Muscle of leg (tissue), 11 donors: ENCODE measurements around the gene SLC6A19. TPM values are rescaled to one million over a fixed set of nuclear protein-coding genes. Genes with fewer than 3 reads are reported as not detected.

Source experiments
- DNase-seq: peaks from one replicate; pipeline ENCODE4 v3.0.0; 2013
- H3K27ac ChIP-seq: one replicate; pipeline ENCODE4 v1.5.1; 2013; ENCODE audit warnings: mild to moderate bottlenecking, low read length, control low read depth
- H3K27me3 ChIP-seq: one replicate; pipeline ENCODE4 v1.6.1; 2013; ENCODE audit warnings: low read length; ENCODE audit not compliant: control insufficient read depth, insufficient read depth
- H3K36me3 ChIP-seq: one replicate; pipeline ENCODE4 v1.6.1; 2013; ENCODE audit warnings: low read length; ENCODE audit not compliant: control insufficient read depth, insufficient read depth
- H3K4me1 ChIP-seq: one replicate; pipeline ENCODE4 v1.6.1; 2013; ENCODE audit warnings: low read length; ENCODE audit not compliant: control insufficient read depth, insufficient read depth
- H3K4me3 ChIP-seq: one replicate; pipeline ENCODE4 v1.5.1; 2013; ENCODE audit warnings: low read length, control low read depth
- H3K9me3 ChIP-seq: replicated peaks from 2 replicates; pipeline ENCODE4 v1.6.1; 2013; ENCODE audit warnings: low read depth, low read length; ENCODE audit not compliant: control insufficient read depth
- WGBS: methylation state at CpG from one replicate; pipeline ENCODE4 v1.1.5; 2013; ENCODE audit warnings: missing lambda C conversion rate; ENCODE audit not compliant: insufficient coverage; 5-methylcytosine and 5-hydroxymethylcytosine counted together
- polyA plus RNA-seq, 8 donors: library from polyadenylated mRNA; unstranded; fragments of 120-200 nt; gene quantifications; one replicate each; pipeline versions ENCODE4 v1.2.1 to v1.2.3, GENCODE V29; 2013; ENCODE audit warnings: inconsistent platforms in 1 of 8, low replicate concordance in 1 of 8; ENCODE audit not compliant: insufficient read length in 8 of 8, insufficient read depth in 1 of 8
- total RNA-seq: library from RNA; stranded (reverse); fragments of 120-200 nt; gene quantifications from one replicate; pipeline ENCODE4 v1.2.4, GENCODE V29; 2013

The SLC6A19 gene
- total and polyA plus RNA-seq, 9 donors, result 0.03 to 9.9 (median 0.11) TPM; not detected in 4

- H3K27me3 ChIP-seq, result peaks cover 30% of the 10 kb centered on the region
- H3K27ac ChIP-seq, result no peak overlapping the region
- no peaks in the 10 kb centered on the region for H3K9me3 ChIP-seq
- no peak for DNase-seq
- whole genome bisulfite sequencing, result 100% methylated on average over 1 of the region's 6 CpGs
- no peaks in the 10 kb centered on the region for H3K36me3 ChIP-seq
- no peak overlapping the region for H3K4me3 ChIP-seq
- no peaks in the 10 kb centered on the region for H3K4me1 ChIP-seq
Observed at GRCh38 chr5:1194378-1194777, 7.0 kb upstream of the SLC6A19 start.

- no peak for DNase-seq
- WGBS, result 80% methylated on average over 5 of the region's 5 CpGs
- H3K4me1 ChIP-seq, result no peaks in the 10 kb centered on the region
- H3K36me3 ChIP-seq, result no peaks in the 10 kb centered on the region
- H3K27me3 ChIP-seq, result peaks cover 27% of the 10 kb centered on the region
- no peaks in the 10 kb centered on the region for H3K9me3 ChIP-seq
- H3K27ac ChIP-seq, result no peak overlapping the region
- no peak overlapping the region for H3K4me3 ChIP-seq
Observed at GRCh38 chr5:1195439-1195838, 6.0 kb upstream of the SLC6A19 start.

- no peak overlapping the region for H3K4me3 ChIP-seq
- 67% methylated on average over 23 of the region's 24 CpGs for WGBS
- no peaks in the 10 kb centered on the region for H3K36me3 ChIP-seq
- no peak overlapping the region for H3K27ac ChIP-seq
- H3K4me1 ChIP-seq, result no peaks in the 10 kb centered on the region
- H3K9me3 ChIP-seq, result no peaks in the 10 kb centered on the region
- H3K27me3 ChIP-seq, result peaks cover 25% of the 10 kb centered on the region
- no peak for DNase-seq
Observed at GRCh38 chr5:1195916-1196315, 5.5 kb upstream of the SLC6A19 start.

- DNase-seq, result no peak
- Histone ChIP-seq H3K36me3 (no peaks in the 10 kb centered on the region), H3K4me1 (no peaks in the 10 kb centered on the region), H3K27me3 (peaks cover 24% of the 10 kb centered on the region), H3K4me3 (no peak overlapping the region), H3K27ac (no peak overlapping the region), H3K9me3 (no peaks in the 10 kb centered on the region)
- WGBS, result 20% methylated on average over 1 of the region's 1 CpG
Observed at GRCh38 chr5:1196562-1196961, 4.8 kb upstream of the SLC6A19 start.

DNA sequence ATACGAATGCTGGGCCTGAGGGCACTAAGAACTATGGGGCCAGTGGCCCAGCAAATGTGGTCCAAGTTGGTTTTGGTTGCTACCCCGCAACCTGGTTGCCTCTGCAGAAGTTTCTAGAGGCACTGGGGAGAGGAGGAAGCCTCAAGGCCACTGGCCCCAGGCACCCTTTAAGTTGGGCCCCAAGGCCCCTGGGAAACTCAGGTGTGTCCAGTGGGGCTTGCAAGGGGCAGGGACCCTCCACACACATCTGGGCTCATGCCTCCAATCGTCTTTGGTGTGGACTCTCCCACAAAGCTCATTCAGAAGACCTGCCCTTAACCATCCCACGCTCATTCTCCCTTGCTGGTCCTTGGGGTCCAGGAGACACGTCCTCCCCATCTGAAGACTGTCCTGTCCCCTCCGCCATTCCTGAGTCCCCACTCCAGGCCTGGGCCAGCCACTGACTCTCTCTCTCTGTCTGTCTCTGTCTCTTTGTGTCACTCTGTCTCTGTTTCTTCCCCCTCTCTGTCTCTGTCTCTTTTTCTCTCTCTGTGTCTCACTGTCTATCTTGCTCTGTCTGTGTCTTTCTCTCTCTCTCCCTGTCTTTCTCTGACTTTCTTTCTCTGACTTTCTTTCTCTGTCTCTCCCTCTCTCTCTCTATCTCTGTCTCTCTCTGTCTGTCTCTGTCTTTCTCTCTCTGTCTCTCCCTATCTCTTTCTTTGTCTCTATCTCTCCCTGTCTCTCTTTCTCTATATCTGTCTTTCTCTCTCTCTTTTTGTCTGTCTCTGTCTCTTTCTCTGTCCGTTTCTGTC, 3.3 kb upstream of the SLC6A19 start:
- no peaks in the 10 kb centered on the region for H3K9me3 ChIP-seq
- H3K27ac ChIP-seq, result no peak overlapping the region
- H3K4me1 ChIP-seq, result no peaks in the 10 kb centered on the region
- H3K27me3 ChIP-seq, result peaks cover 17% of the 10 kb centered on the region
- H3K36me3 ChIP-seq, result no peaks in the 10 kb centered on the region
- no peak overlapping the region for H3K4me3 ChIP-seq
- DNase-seq, result no peak
- WGBS, result 80% methylated on average over 7 of the region's 7 CpGs

GRCh38 chr5:1199340-1199648, 2.1 kb upstream of the SLC6A19 start:
- Histone ChIP-seq H3K27ac (no peak overlapping the region), H3K27me3 (peaks cover 17% of the 10 kb centered on the region), H3K36me3 (no peaks in the 10 kb centered on the region), H3K9me3 (no peaks in the 10 kb centered on the region), H3K4me3 (no peak overlapping the region), H3K4me1 (peaks cover 5% of the 10 kb centered on the region)
- DNase-seq, result no peak

DNA sequence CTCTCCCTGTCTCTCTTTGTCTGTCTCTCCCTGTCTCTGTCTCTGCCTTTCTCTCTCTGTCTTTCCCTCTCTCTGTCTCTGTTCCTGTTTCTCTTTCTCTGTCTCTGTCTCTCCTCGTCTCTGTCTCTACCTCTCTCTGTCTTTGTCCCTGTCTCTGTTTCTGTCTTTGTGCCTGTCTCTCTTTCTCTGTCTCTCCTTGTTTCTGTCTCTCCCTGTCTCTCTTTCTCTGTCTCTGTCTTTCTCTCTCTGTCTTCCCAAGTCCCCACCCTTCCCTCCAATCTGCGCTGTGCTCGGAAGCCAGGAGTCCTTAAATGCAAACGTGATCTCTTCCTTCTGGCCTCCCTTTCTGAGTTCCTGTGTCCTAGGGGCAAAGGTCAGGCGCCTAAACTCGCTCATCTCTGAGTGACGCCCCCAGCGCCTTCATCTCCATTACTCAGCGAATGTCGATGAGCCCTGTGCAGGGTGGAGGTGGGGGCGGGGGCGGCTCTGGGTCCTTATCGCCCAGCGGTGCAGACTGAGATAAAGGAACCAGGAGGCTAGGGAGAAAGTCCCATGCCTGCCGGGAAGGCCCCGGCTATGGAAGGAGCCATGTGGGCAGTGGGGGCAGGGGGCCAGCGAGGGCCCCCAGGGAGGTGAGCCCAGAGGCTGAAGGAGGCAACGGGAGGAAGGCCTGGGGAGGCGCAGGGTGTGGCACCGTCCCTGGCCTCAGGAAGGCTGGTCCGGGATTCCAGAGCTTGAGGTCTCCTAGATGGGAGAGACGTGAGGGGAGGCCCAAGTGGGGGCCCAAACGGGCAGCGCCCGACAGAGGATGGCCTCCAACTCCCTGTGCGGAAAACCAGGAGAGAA, 1.5 kb upstream of the SLC6A19 start:
- Histone ChIP-seq H3K9me3 (no peaks in the 10 kb centered on the region), H3K27me3 (peaks cover 18% of the 10 kb centered on the region), H3K4me3 (no peak overlapping the region), H3K27ac (no peak overlapping the region), H3K4me1 (peaks cover 11% of the 10 kb centered on the region), H3K36me3 (no peaks in the 10 kb centered on the region)
- WGBS, result 51% methylated on average over 24 of the region's 26 CpGs
- no peak for DNase-seq

DNA sequence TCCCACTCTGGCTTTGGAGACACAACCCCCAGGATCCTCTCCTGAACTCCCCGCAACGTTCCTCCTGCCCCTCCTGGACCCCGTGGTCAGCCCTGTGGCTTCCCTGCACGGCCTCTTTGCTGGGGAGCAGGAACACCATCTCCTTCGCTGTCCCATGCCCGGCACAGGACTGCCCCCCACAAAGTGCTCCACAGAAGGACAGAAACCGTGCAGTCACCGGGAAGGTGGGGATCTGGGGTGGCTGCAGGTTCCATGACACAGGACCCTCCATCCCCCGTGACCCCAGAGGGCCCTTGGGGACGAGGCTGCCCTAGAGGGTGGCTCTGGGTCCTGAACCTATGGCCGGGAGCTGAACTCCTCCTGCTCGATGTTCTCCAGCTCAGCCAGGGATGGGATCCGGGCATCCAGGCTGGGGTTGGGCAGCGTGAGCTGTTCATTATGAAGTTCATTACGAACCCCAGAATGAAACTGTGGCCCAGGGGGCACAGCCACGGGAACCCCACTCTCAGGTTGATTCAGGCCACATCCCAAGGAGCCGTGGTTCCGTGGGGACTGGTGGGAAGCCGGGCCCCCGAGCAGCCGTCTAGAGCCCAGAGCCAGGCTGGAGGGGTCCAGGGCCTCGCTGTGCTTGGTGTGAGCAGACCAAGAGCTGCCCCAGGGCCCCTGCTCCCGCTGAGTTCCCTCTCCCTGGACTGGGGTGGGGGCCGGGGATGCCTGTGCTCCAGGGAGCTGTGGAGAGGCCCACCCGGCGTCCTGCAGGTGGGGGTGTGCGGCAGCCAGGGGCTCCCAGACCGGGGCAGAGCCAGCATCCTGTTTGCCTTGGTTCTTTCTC, 684 bp upstream of the SLC6A19 start:
- WGBS, result 60% methylated on average over 27 of the region's 28 CpGs
- Histone ChIP-seq H3K27ac (no peak overlapping the region), H3K9me3 (no peaks in the 10 kb centered on the region), H3K4me3 (no peak overlapping the region), H3K27me3 (peaks cover 24% of the 10 kb centered on the region), H3K4me1 (peaks cover 16% of the 10 kb centered on the region), H3K36me3 (no peaks in the 10 kb centered on the region)
- DNase-seq, result no peak

- Histone ChIP-seq H3K9me3 (no peaks in the 10 kb centered on the region), H3K36me3 (no peaks in the 10 kb centered on the region), H3K4me1 (peaks cover 23% of the 10 kb centered on the region), H3K4me3 (no peak overlapping the region), H3K27me3 (peaks cover 38% of the 10 kb centered on the region), H3K27ac (no peak overlapping the region)
- DNase-seq, result no peak
- 70% methylated on average over 23 of the region's 26 CpGs for WGBS
Observed at GRCh38 chr5:1202026-1202797, 817 bp downstream of the SLC6A19 start.
